Mesangial cell (primary cell): ENCODE data around the gene BCL10. TPM values are rescaled to one million over a fixed set of nuclear protein-coding genes. Genes with fewer than 3 reads are reported as not detected.

Experiments used
- total RNA-seq: library from RNA; depleted of rRNA; stranded (reverse); fragments of >200 nt; gene quantifications from 2 replicates; pipeline ENCODE4 v1.2.3, GENCODE V29; 2015

BCL10 gene
- total RNA-seq = 20.9 and 29.8 TPM in 2 replicates

GRCh38 chr1:85276215-85276977 lies at the start of gene BCL10:
Gene BCL10 (minus strand): TSS chr1:85276632. CDS start chr1:85276352, 280 bp downstream.

GRCh38 chr1:85259118-85259911 lies 17.1 kb downstream of the BCL10 start, which contains the start of gene C1orf52:
Gene C1orf52 (minus strand): TSS chr1:85259662. CDS start chr1:85259633, 29 bp downstream.

Other genes starting within 250 kb of the BCL10 start
- gene MCOLN3, start 228.1 kb downstream of the BCL10 start, total RNA-seq = 0.33 and 1.0 TPM in 2 replicates
- gene SYDE2, start 75.6 kb downstream of the BCL10 start, total RNA-seq = 2.4 and 5.2 TPM in 2 replicates
- gene C1orf52, start 17.0 kb downstream of the BCL10 start, total RNA-seq = 16.2 and 16.3 TPM in 2 replicates
- gene DDAH1, start 188.5 kb upstream of the BCL10 start, total RNA-seq = 32.6 and 37.6 TPM in 2 replicates